Measurements from ENCODE around the gene ADAMTS12. TPM values are rescaled to one million over a fixed set of nuclear protein-coding genes. Genes with fewer than 3 reads are reported as not detected.
"Not testable (repeated sequence)": the region's sequence is repeated elsewhere in the genome, so short reads cannot be mapped to it uniquely, and the experiment has no call there.

ADAMTS12 gene
- total and polyA plus RNA-seq, 2 experiments from 2014 or later: 7.8 to 11.5 TPM

DNA sequence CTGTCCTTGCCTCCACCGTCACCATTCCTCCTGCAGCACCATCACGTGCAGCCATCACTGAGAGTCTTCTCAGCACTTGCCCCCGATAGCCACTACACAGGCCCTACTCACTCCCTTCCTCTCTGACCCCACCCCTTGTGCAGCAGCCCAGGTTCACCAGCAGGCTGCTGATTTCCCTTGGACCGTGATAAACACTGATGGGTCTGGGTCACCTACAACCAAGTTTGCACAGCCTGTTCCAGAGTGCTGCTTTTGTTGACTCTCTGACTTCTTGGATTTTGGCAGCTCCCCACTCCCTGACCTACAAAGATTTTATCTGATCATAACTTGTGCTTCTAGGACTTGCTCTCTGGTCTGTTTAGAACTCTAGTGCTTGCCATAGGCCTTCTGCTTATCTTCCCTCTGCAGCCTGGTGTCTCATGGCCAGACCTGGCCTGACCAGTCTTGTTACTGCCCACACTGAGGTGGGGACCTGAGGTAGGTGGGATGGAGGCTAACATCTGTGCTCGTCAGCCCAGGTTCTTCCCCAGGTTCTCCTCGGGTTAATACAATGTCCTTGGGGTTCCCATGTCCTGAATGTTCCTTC is 341.7 kb downstream of the ADAMTS12 start:
- Histone ChIP-seq H3K4me2 (ENCODE audit: unreplicated experiment) (no peak overlapping the region), H4K20me1 (ENCODE audit: insufficient read depth) (no peaks in the 10 kb centered on the region), H3K9ac (no peak overlapping the region), H3F3A (ENCODE audit: insufficient read depth) (no peaks in the 10 kb centered on the region), H3K4me1 (ENCODE audit: insufficient read depth) (no peaks in the 10 kb centered on the region), H2AFZ (no peak overlapping the region), H3K27me3 (replicated peaks; ENCODE audit: insufficient read depth) (no peaks in the 10 kb centered on the region), H3K9me2 (ENCODE audit: insufficient read depth) (no peaks in the 10 kb centered on the region), H3K79me2 (ENCODE audit: insufficient read depth) (no peaks in the 10 kb centered on the region), H3K36me3 (ENCODE audit: low read depth) (no peaks in the 10 kb centered on the region; the same call in 1 of the 2 replicates), H3K4me3 (no peak overlapping the region), H3K27ac (no peak overlapping the region), H3K9me3 (ENCODE audit: low read depth) (no peaks in the 10 kb centered on the region)
- DNase-seq: no peak
- TF ChIP-seq EZH2phosphoT487 (IDR thresholded peaks at IDR 0.05; ENCODE audit: insufficient read depth, low read depth) (no peak), EZH2 (IDR thresholded peaks at IDR 0.05; ENCODE audit: insufficient read depth, poor library complexity, severe bottlenecking) (no peak)
- 94 to 95% methylated on average over 6 of the region's 6 CpGs for WGBS, 2 experiments (ENCODE audit: low coverage in 1 of 2, low lambda C conversion rate in 2 of 2, missing lambda C conversion rate in 2 of 2)
- in situ Hi-C loops (cut with MboI): no loop called here

GRCh38 chr5:33539790-33540189 is 352.0 kb downstream of the ADAMTS12 start:
- H3K36me3 ChIP-seq (ENCODE audit: low read depth); H3K4me3 ChIP-seq: not testable (repeated sequence)

DNA sequence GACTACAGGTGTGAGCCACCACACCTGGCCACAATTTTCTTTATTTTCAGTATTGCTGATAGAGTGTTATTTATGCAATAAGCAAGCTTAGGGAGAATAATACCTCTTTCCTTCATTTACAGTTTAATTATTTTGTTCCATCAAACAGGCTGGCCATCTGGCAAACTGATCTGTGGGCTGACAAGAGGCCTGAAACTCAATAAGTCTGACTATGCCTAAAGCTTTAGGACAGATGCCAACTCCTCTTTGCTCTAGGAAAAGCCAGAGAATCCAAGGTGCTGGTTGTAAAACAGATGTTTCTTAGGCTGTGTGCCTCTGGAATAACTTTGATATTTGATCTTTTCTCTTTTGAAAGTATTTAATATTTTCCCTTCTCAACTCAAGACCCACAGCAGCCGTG is 352.6 kb downstream of the ADAMTS12 start:
- 76 to 90% methylated on average over 1 of the region's 1 CpG for WGBS, 2 experiments (ENCODE audit: low coverage in 1 of 2, low lambda C conversion rate in 2 of 2, missing lambda C conversion rate in 2 of 2)
- no peaks in the 10 kb centered on the region for H4K20me1 ChIP-seq (ENCODE audit: insufficient read depth)
- H3K36me3 ChIP-seq (ENCODE audit: low read depth): no peaks in the 10 kb centered on the region
- no peaks in the 10 kb centered on the region for H3K4me1 ChIP-seq (ENCODE audit: insufficient read depth)
- no peaks in the 10 kb centered on the region for H3K27me3 ChIP-seq (replicated peaks; ENCODE audit: insufficient read depth)
- no peak overlapping the region for H3K9ac ChIP-seq
- H2AFZ ChIP-seq: no peak overlapping the region
- no peak overlapping the region for H3K4me3 ChIP-seq
- no peak for DNase-seq
- H3K79me2 ChIP-seq (ENCODE audit: insufficient read depth): no peaks in the 10 kb centered on the region
- no peak overlapping the region for H3K4me2 ChIP-seq (ENCODE audit: unreplicated experiment)
- no peak overlapping the region for H3K27ac ChIP-seq
- H3K9me3 ChIP-seq (ENCODE audit: low read depth): no peaks in the 10 kb centered on the region
- no peak for TF ChIP-seq EZH2 (IDR thresholded peaks at IDR 0.05; ENCODE audit: insufficient read depth, poor library complexity, severe bottlenecking)
- no peak for TF ChIP-seq EZH2phosphoT487 (IDR thresholded peaks at IDR 0.05; ENCODE audit: insufficient read depth, low read depth)
- no peaks in the 10 kb centered on the region for H3F3A ChIP-seq (ENCODE audit: insufficient read depth)
- no peaks in the 10 kb centered on the region for H3K9me2 ChIP-seq (ENCODE audit: insufficient read depth)
- in situ Hi-C loops (cut with MboI): no loop called here

More at GRCh38 chr5:33539790-33540189, 352.0 kb downstream of the ADAMTS12 start:
- H2AFZ ChIP-seq; H4K20me1 ChIP-seq (ENCODE audit: insufficient read depth); H3F3A ChIP-seq (ENCODE audit: insufficient read depth); H3K4me2 ChIP-seq (ENCODE audit: unreplicated experiment); H3K27me3 ChIP-seq (replicated peaks; ENCODE audit: insufficient read depth); H3K9me2 ChIP-seq (ENCODE audit: insufficient read depth); DNase-seq; H3K27ac ChIP-seq; H3K9ac ChIP-seq; H3K79me2 ChIP-seq (ENCODE audit: insufficient read depth); in situ Hi-C loops (cut with MboI); H3K9me3 ChIP-seq (ENCODE audit: low read depth); H3K4me1 ChIP-seq (ENCODE audit: insufficient read depth): not testable (repeated sequence)
- WGBS, 2 experiments (ENCODE audit: low coverage in 1 of 2, low lambda C conversion rate in 2 of 2, missing lambda C conversion rate in 2 of 2): 94 to 97% methylated on average over 10 of the region's 10 CpGs

- WGBS, 2 experiments (ENCODE audit: low coverage in 1 of 2, low lambda C conversion rate in 2 of 2, missing lambda C conversion rate in 2 of 2): 91 to 94% methylated on average over 2 of the region's 2 CpGs
- in situ Hi-C loops (cut with MboI): no loop called here
- Histone ChIP-seq H3K9me2 (ENCODE audit: insufficient read depth) (no peaks in the 10 kb centered on the region), H3K27ac (no peak overlapping the region), H3K79me2 (ENCODE audit: insufficient read depth) (no peaks in the 10 kb centered on the region), H3K9ac (no peak overlapping the region), H3K4me2 (ENCODE audit: unreplicated experiment) (no peak overlapping the region), H3K9me3 (ENCODE audit: low read depth) (no peaks in the 10 kb centered on the region), H3F3A (ENCODE audit: insufficient read depth) (no peaks in the 10 kb centered on the region), H3K36me3 (ENCODE audit: low read depth) (no peaks in the 10 kb centered on the region), H3K4me1 (ENCODE audit: insufficient read depth) (no peaks in the 10 kb centered on the region), H3K4me3 (no peak overlapping the region), H4K20me1 (ENCODE audit: insufficient read depth) (no peaks in the 10 kb centered on the region), H3K27me3 (replicated peaks; ENCODE audit: insufficient read depth) (no peaks in the 10 kb centered on the region), H2AFZ (no peak overlapping the region)
- TF ChIP-seq EZH2phosphoT487 (IDR thresholded peaks at IDR 0.05; ENCODE audit: insufficient read depth, low read depth): no peak
- TF ChIP-seq EZH2 (IDR thresholded peaks at IDR 0.05; ENCODE audit: insufficient read depth, poor library complexity, severe bottlenecking): no peak
- no peak for DNase-seq
Observed at GRCh38 chr5:33538201-33538600, 353.6 kb downstream of the ADAMTS12 start.

GRCh38 chr5:33537240-33537639 is 354.6 kb downstream of the ADAMTS12 start:
- no peak for DNase-seq
- in situ Hi-C loops (cut with MboI): no loop called here
- Histone ChIP-seq H3K4me3 (no peak overlapping the region), H3K36me3 (ENCODE audit: low read depth) (no peaks in the 10 kb centered on the region), H3K9me2 (ENCODE audit: insufficient read depth) (no peaks in the 10 kb centered on the region), H2AFZ (no peak overlapping the region), H3K9me3 (ENCODE audit: low read depth) (no peaks in the 10 kb centered on the region), H3F3A (ENCODE audit: insufficient read depth) (no peaks in the 10 kb centered on the region), H3K9ac (no peak overlapping the region), H3K27me3 (replicated peaks; ENCODE audit: insufficient read depth) (no peaks in the 10 kb centered on the region), H3K27ac (no peak overlapping the region), H3K4me2 (ENCODE audit: unreplicated experiment) (no peak overlapping the region), H4K20me1 (ENCODE audit: insufficient read depth) (no peaks in the 10 kb centered on the region), H3K79me2 (ENCODE audit: insufficient read depth) (no peaks in the 10 kb centered on the region), H3K4me1 (ENCODE audit: insufficient read depth) (no peaks in the 10 kb centered on the region)
- TF ChIP-seq EZH2 (IDR thresholded peaks at IDR 0.05; ENCODE audit: insufficient read depth, poor library complexity, severe bottlenecking): no peak
- no peak for TF ChIP-seq EZH2phosphoT487 (IDR thresholded peaks at IDR 0.05; ENCODE audit: insufficient read depth, low read depth)
- 100% methylated on average over 1 of the region's 1 CpG for WGBS, 2 experiments (ENCODE audit: low coverage in 1 of 2, low lambda C conversion rate in 2 of 2, missing lambda C conversion rate in 2 of 2)

Data from GM23248 (cell line).